GM23338 (cell line): Measurements from ENCODE around the gene WNK2. TPM values are rescaled to one million over a fixed set of nuclear protein-coding genes. Genes with fewer than 3 reads are reported as not detected.

Experiments
- ATAC-seq: fragments of 200-7000 bp; cut with Tn5 transposase; 3 replicates; pipeline ENCODE4 v1.9.1; 2020
- DNase-seq: peaks from one replicate; pipeline ENCODE4 v3.0.0-alpha.2; 2015; ENCODE audit warnings: low spot score
- H2AFZ ChIP-seq: fragments of 200-600 bp; sonication (generic); 2 replicates; pipeline ENCODE4 v1.8.0; 2016; ENCODE audit warnings: antibody characterized with exemption, mild to moderate bottlenecking, moderate library complexity
- H3F3A ChIP-seq: fragments of 200-600 bp; sonication (generic); replicated peaks from 2 replicates; pipeline ENCODE4 v1.8.0; 2017; ENCODE audit warnings: antibody characterized with exemption, mixed run types, low read depth
- H3K27ac ChIP-seq: fragments of 200-600 bp; sonication (generic); 2 replicates; pipeline ENCODE4 v1.6.1; 2016; ENCODE audit warnings: low read depth
- H3K27me3 ChIP-seq: fragments of 200-600 bp; sonication (generic); 2 replicates; pipeline ENCODE4 v1.8.0; 2016; ENCODE audit warnings: mild to moderate bottlenecking, mixed run types, moderate library complexity; ENCODE audit not compliant: insufficient read depth
- H3K36me3 ChIP-seq: fragments of 200-600 bp; sonication (generic); 2 replicates; pipeline ENCODE4 v1.8.0; 2016; ENCODE audit warnings: mild to moderate bottlenecking; ENCODE audit not compliant: insufficient read depth
- H3K4me1 ChIP-seq: fragments of 200-600 bp; sonication (generic); 2 replicates; pipeline ENCODE4 v1.8.0; 2016; ENCODE audit warnings: mild to moderate bottlenecking, moderate library complexity; ENCODE audit not compliant: insufficient read depth
- H3K4me2 ChIP-seq: fragments of 200-600 bp; sonication (generic); 2 replicates; pipeline ENCODE4 v1.7.1; 2017; ENCODE audit warnings: mixed run types
- H3K4me3 ChIP-seq: fragments of 200-600 bp; sonication (generic); 2 replicates; pipeline ENCODE4 v1.6.1; 2016; ENCODE audit warnings: mixed run types
- H3K79me2 ChIP-seq: fragments of 200-600 bp; sonication (generic); replicated peaks from 2 replicates; pipeline ENCODE4 v1.8.0; 2017; ENCODE audit warnings: mild to moderate bottlenecking; ENCODE audit not compliant: insufficient read depth
- H3K9me2 ChIP-seq: fragments of 200-600 bp; sonication (generic); 2 replicates; pipeline ENCODE4 v1.8.0; 2017; ENCODE audit not compliant: insufficient read depth
- H4K20me1 ChIP-seq: fragments of 200-600 bp; sonication (generic); replicated peaks from 2 replicates; pipeline ENCODE4 v1.8.0; 2017; ENCODE audit warnings: mild to moderate bottlenecking; ENCODE audit not compliant: insufficient read depth
- H3K27ac Mint-ChIP-seq: 2 replicates; pipeline ENCODE4 v1.8.0; 2020; ENCODE audit warnings: inconsistent platforms, mild to moderate bottlenecking, moderate library complexity, mixed read lengths
- H3K27me3 Mint-ChIP-seq: 3 replicates; pipeline ENCODE4 v1.8.0; 2022; ENCODE audit warnings: low read depth, mild to moderate bottlenecking, moderate library complexity, mixed read lengths, inconsistent platforms; ENCODE audit not compliant: insufficient read depth, poor library complexity
- H3K36me3 Mint-ChIP-seq: 3 replicates; pipeline ENCODE4 v1.8.0; 2021; ENCODE audit warnings: low read depth, mild to moderate bottlenecking, inconsistent platforms, moderate library complexity, mixed read lengths
- H3K4me1 Mint-ChIP-seq: 3 replicates; pipeline ENCODE4 v1.8.0; 2020; ENCODE audit warnings: mild to moderate bottlenecking, inconsistent platforms, mixed read lengths
- H3K4me3 Mint-ChIP-seq: 3 replicates; pipeline ENCODE4 v1.8.0; 2021; ENCODE audit warnings: moderate library complexity, mild to moderate bottlenecking, inconsistent platforms, mixed read lengths
- H3K9me3 Mint-ChIP-seq: 3 replicates; pipeline ENCODE4 v1.8.0; 2020; ENCODE audit warnings: moderate library complexity, mild to moderate bottlenecking, inconsistent platforms, mixed read lengths
- CREB1 ChIP-seq: fragments of 250-450 bp; sonication (Bioruptor Pico); IDR thresholded peaks from 2 replicates; pipeline ENCODE4 v1.5.0; 2020; ENCODE audit warnings: low read depth, mild to moderate bottlenecking, moderate library complexity
- EZH2 ChIP-seq: fragments of 200-600 bp; sonication (generic); IDR thresholded peaks from one replicate; pipeline ENCODE4 v1.8.0; 2017; ENCODE audit warnings: antibody characterized with exemption, mild to moderate bottlenecking, low read depth; ENCODE audit not compliant: unreplicated experiment
- EZH2phosphoT487 ChIP-seq: fragments of 200-600 bp; sonication (generic); IDR thresholded peaks from one replicate; pipeline ENCODE4 v1.8.1; 2018; ENCODE audit warnings: antibody characterized with exemption; ENCODE audit not compliant: unreplicated experiment
- JUNB ChIP-seq: IDR thresholded peaks from one replicate; pipeline ENCODE4 v1.6.1; 2016; ENCODE audit warnings: antibody characterized with exemption; ENCODE audit not compliant: unreplicated experiment
- NANOG ChIP-seq: IDR thresholded peaks from 2 replicates; pipeline ENCODE4 v1.6.1; 2016; ENCODE audit warnings: antibody characterized with exemption, borderline replicate concordance
- POLR2AphosphoS5 ChIP-seq: IDR thresholded peaks from 2 replicates; pipeline ENCODE4 v1.6.1; 2016; ENCODE audit warnings: antibody characterized with exemption, low read depth
- REST ChIP-seq: IDR thresholded peaks from one replicate; pipeline ENCODE4 v1.6.1; 2018; ENCODE audit warnings: antibody characterized with exemption; ENCODE audit not compliant: unreplicated experiment
- STAT1 ChIP-seq: IDR thresholded peaks from one replicate; pipeline ENCODE4 v1.6.1; 2016; ENCODE audit warnings: antibody characterized with exemption; ENCODE audit not compliant: unreplicated experiment
- ZNF114 ChIP-seq: fragments of 250-450 bp; sonication (Bioruptor Pico); IDR thresholded peaks from 2 replicates; pipeline ENCODE4 v1.5.0; 2020; ENCODE audit warnings: mild to moderate bottlenecking, moderate library complexity
- ZNF331 ChIP-seq: fragments of 250-450 bp; sonication (Bioruptor Pico); IDR thresholded peaks from 2 replicates; pipeline ENCODE4 v1.5.0; 2020; ENCODE audit warnings: low read depth, mild to moderate bottlenecking, moderate library complexity
- ZNF462 ChIP-seq: fragments of 250-450 bp; sonication (Bioruptor Pico); IDR thresholded peaks from 2 replicates; pipeline ENCODE4 v1.5.0; 2020; ENCODE audit warnings: mild to moderate bottlenecking, moderate library complexity
- polyA plus RNA-seq: library from polyadenylated mRNA; unstranded; fragments of >200 nt; fragmentation: Nextera tagmentation; extraction: Ambion mirVana; gene quantifications from 2 replicates; pipeline ENCODE4 v1.2.1, GENCODE V29; 2016
- total RNA-seq: library from RNA; depleted of rRNA; stranded (reverse); fragments of >200 nt; shearing (Covaris generic); gene quantifications from 2 replicates; pipeline ENCODE4 v1.2.3, GENCODE V29; 2014
- TF ChIP-seq, protein P1 (sequence below), 2 experiments: fragments of 200-600 bp in 1 of 2; sonication (generic) in 1 of 2; conservative IDR thresholded peaks; 2 replicates each; pipeline versions ENCODE4 v1.5.1 to v1.6.1; 2016 to 2017; ENCODE audit warnings: antibody characterized with exemption in 2 of 2, low read depth in 2 of 2, mild to moderate bottlenecking in 2 of 2, moderate library complexity in 1 of 2
- TF ChIP-seq, protein P2 (sequence below): IDR thresholded peaks from 2 replicates; pipeline ENCODE4 v1.6.1; 2016; ENCODE audit warnings: antibody characterized with exemption

The WNK2 gene
- total and polyA plus RNA-seq, 2 experiments from 2014 or later, result 56.4 to 102 TPM

DNA sequence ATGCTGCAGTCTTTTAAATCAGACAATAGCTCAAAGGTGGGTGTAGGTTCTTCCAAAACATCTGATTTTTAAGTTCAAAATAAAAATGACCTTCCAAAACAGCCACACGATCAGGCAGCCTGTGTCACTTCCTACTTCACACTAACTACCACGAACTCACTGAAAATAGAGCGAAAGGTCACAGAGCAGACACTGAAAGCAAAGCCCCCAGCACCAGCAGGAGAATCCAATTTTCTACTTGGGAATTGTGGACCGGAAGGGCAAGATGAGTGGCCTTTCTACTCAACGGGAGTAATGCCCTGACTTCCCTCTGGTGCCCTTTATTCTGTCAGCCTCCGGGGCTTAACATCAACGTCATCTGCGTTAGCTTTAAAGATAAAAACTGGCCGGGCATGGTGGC, 159.7 kb downstream of the WNK2 start:
- Histone ChIP-seq H3K36me3 (peaks cover 11% of the 10 kb centered on the region), H2AFZ (no peak overlapping the region), H3K27me3 (no peaks in the 10 kb centered on the region), H4K20me1 (no peaks in the 10 kb centered on the region), H3K79me2 (peaks cover 93% of the 10 kb centered on the region), H3K4me1 (peaks cover 38% of the 10 kb centered on the region), H3K27ac (peak overlapping the region; percentile 10), H3K9me2 (no peaks in the 10 kb centered on the region), H3K4me3 (peak overlapping the region; percentile 95), H3K4me2 (peak overlapping the region; percentile 99), H3F3A (0 out of 2 replicates have a peak, but pooled peaks cover 2% of the 10 kb centered on the region)
- Mint-ChIP-seq H3K9me3 (peaks cover 24% of the 10 kb centered on the region), H3K27me3 (peaks cover 17% of the 10 kb centered on the region), H3K4me1 (peaks cover 49% of the 10 kb centered on the region), H3K4me3 (peak overlapping the region; percentile 22; the same call in 1 of the 3 replicates), H3K36me3 (peaks cover 40% of the 10 kb centered on the region), H3K27ac (peak overlapping the region; percentile 74; the same call in 1 of the 2 replicates)
- DNase-seq (no peak), ATAC-seq (no peak)
- no peak for TF ChIP-seq JUNB
- TF ChIP-seq, protein P1, sequence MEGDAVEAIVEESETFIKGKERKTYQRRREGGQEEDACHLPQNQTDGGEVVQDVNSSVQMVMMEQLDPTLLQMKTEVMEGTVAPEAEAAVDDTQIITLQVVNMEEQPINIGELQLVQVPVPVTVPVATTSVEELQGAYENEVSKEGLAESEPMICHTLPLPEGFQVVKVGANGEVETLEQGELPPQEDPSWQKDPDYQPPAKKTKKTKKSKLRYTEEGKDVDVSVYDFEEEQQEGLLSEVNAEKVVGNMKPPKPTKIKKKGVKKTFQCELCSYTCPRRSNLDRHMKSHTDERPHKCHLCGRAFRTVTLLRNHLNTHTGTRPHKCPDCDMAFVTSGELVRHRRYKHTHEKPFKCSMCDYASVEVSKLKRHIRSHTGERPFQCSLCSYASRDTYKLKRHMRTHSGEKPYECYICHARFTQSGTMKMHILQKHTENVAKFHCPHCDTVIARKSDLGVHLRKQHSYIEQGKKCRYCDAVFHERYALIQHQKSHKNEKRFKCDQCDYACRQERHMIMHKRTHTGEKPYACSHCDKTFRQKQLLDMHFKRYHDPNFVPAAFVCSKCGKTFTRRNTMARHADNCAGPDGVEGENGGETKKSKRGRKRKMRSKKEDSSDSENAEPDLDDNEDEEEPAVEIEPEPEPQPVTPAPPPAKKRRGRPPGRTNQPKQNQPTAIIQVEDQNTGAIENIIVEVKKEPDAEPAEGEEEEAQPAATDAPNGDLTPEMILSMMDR (conservative IDR thresholded peaks at IDR 0.05; ENCODE audit: low read depth in 2 of 2), result no peak
- no peak for TF ChIP-seq REST
- no peak for TF ChIP-seq CREB1 (CRISPR knock-in tag)
- no peak for TF ChIP-seq ZNF114 (CRISPR knock-in tag)
- no peak for TF ChIP-seq NANOG
- TF ChIP-seq POLR2AphosphoS5, result no peak
- no peak for TF ChIP-seq EZH2
- TF ChIP-seq, protein P2, sequence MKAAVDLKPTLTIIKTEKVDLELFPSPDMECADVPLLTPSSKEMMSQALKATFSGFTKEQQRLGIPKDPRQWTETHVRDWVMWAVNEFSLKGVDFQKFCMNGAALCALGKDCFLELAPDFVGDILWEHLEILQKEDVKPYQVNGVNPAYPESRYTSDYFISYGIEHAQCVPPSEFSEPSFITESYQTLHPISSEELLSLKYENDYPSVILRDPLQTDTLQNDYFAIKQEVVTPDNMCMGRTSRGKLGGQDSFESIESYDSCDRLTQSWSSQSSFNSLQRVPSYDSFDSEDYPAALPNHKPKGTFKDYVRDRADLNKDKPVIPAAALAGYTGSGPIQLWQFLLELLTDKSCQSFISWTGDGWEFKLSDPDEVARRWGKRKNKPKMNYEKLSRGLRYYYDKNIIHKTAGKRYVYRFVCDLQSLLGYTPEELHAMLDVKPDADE, result no peak
- no peak for TF ChIP-seq EZH2phosphoT487
- TF ChIP-seq STAT1, result no peak
- TF ChIP-seq ZNF462 (CRISPR knock-in tag), result no peak
- no peak for TF ChIP-seq ZNF331
